Stimulated activated CD4-positive, alpha-beta T cell treated with anti-CD3 and anti-CD28 coated beads, Interleukin-1b, Interleukin-23, amount 100 ng/mL, for 4 hours (primary cell): ENCODE results near the gene ANXA11.

Experiments
- DNase-seq, 2 donors: peaks; one replicate each; pipeline ENCODE4 v3.0.0-alpha.2; 2020; ENCODE audit warnings: low read depth in 2 of 2

The ANXA11 gene

DNA sequence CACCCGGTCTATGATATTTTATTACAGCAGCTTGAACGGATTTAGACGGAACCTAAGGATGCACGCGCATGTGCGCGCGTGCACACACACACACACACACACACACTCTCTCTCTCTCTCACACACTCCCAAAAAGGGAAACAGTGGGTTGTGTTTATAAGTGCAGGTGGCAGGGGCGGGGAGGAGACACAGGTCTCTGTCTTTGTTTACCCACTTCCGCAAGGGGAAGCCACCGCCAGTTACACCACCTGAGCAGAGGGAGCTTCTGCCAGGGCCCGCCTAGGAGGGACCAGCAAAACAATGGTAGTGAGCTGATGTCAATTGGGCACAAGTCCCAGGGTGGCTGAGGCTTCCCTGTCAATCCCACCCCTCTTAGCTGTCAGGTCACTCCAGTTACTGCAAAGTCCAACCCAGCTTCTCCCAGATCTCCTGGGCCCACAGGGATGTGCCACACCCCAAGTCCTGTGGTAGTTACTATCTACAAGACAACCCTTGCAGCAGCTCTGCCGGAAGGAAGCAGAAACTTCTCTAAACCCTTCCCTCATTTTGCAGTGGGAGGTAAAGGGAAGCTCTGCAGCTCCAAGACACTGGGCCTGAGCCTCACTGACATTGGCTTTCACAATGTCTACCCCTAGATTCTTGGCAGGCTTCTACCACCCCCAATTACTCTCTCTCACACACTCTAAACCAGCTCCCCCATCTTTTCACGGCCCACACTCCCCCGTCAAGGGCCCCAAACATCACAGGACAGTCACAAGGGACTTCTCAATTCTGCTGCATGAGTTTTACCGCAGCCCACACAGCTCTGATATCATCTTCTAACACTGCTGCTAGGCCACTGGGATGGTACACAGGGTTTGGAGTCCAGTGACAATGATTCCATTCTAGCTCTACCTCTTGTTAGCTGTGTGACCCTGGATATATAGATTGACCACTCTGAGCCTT is 17.6 kb downstream of the ANXA11 start:
- peak; percentile 25 to 49 for DNase-seq

DNA sequence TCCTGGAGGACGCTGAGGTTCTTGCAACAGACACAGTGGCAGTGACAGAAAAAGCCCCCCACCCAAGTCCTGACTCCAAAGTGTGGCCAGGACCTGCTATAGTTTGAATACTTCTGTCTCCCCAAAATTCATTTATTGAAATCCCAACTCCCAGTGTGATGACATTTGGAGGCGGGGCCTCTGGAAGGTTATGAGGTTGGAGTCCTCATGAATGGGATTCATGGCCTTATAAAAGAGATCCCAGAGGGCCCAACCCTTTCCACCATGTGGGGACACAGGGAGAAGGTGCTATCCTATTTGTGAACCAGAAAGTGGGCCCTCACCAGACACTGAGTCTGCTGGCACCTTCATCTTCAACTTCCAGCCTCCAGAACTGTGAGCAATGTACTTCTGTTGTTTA is 18.3 kb downstream of the ANXA11 start:
- DNase-seq: no peak

DNA sequence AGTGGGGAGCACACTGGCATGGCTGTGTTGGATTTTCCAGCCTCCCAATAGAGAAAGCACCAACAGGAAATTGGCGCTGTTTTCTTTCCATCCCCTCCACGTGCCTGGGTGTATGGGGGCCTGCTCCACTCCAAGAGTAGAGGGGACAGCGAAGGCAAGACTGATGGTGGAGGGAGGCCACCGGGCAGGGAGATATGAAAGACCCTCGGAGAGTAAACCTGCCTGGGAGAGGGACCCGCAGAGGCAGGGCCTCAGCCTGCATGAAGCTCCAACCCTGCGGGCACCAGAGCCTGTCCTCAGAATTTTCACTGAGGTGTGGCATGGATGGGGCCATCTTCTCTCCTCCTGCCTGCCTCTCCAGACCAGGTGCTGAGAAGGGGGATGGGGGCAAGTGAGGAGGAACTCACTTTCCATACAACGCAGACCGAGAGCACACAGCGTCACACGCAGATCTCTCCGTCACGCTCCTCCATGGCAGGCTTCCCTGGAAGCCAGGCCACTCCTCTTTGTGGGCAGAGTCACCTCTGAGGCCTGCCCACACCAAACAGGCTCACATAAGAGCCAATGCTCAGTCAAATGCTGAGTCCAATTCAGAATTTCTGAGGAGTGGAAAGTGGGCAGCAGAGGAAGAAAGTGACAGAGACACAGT is 18.8 kb downstream of the ANXA11 start:
- DNase-seq: peak in 1 of 2 donors; percentile 19

DNA sequence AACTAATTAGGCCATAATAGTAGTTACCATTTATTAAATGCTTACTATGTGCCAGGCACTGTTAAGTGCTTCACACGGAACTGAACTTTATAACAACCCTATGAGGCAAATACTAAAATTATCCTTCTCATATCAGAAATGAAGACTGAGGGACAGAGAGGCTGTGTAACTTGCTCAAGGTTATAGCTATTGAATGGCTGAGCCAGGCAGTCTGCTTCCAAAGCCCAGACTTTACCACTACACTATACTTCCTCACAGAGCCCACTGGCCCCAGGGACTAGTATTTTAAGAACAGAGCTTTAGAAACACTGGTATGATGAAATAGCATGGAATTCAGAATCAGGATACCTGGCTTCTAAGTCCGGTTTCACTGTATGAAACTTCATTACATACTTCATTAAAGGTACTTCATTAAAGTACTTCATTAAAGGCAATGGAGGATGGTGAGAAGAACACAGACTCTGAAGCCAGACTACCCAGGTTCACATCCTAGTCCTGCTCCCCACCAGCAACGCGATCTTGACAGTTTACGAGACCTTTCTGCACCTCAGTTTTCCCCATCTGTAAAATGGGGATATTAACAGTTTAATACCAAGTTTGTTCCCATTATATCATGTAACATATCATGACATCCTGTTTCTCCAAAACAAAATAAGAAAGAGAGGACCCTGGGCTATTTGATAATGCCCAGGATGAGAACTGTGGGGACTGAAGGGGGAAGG is 19.6 kb downstream of the ANXA11 start:
- DNase-seq: no peak

DNA sequence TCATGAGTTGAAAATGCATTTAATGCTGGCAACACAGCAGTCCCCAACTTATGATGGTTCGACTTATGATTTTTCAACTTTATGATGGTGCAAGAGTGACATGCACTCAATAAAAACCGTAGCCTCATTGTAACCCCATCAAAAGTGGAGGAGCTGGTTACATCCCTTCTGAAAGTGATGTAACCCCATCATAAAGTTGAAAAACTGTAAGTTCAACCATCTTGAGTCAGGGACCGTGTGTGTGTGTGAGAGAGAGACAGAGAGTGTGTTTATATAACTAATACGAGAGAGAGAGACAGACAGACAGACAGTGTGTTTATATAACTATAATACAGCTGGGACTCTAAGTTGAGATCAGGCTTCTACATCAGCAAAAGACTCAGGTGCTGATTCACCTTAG is 21.0 kb downstream of the ANXA11 start:
- no peak for DNase-seq

DNA sequence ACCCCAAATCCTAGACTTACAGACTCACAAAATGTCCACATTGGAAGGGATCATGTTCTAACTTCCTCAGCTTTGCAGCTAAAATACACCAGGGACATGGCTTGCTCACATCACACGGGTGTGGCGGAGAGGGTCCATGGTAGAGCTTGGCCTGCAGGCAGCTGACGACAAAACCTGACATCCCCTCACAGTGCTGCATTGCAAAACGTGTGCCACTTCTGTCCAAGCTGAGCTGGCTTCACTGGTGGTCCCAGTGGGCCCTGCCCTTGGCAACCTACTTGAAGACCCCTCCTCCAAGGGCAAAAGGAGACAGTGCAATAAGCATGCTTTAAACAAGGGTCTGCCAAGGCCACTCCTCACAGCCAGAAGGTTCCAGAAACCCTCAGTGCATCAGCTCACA is 21.9 kb downstream of the ANXA11 start:
- DNase-seq: no peak

DNA sequence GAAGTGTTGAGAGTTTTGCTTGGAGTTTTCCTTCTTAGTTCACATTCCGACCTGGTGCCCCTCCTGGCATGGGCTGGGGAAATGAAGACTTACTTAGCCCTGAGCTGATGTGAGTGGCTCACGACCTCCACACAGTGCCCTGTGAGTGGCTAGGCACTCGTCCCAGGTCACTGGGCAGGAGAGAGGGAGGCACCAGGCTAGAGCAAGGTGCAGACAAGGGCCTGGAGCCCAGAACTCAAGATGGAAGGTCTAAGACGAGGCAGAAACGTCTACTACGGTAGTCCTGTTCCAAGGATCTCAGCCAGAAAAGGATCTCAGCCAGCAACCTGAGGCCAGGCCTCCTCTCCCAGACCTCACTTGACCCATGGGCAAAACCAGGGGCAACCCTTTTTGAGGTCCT is 22.4 kb downstream of the ANXA11 start:
- no peak for DNase-seq

DNA sequence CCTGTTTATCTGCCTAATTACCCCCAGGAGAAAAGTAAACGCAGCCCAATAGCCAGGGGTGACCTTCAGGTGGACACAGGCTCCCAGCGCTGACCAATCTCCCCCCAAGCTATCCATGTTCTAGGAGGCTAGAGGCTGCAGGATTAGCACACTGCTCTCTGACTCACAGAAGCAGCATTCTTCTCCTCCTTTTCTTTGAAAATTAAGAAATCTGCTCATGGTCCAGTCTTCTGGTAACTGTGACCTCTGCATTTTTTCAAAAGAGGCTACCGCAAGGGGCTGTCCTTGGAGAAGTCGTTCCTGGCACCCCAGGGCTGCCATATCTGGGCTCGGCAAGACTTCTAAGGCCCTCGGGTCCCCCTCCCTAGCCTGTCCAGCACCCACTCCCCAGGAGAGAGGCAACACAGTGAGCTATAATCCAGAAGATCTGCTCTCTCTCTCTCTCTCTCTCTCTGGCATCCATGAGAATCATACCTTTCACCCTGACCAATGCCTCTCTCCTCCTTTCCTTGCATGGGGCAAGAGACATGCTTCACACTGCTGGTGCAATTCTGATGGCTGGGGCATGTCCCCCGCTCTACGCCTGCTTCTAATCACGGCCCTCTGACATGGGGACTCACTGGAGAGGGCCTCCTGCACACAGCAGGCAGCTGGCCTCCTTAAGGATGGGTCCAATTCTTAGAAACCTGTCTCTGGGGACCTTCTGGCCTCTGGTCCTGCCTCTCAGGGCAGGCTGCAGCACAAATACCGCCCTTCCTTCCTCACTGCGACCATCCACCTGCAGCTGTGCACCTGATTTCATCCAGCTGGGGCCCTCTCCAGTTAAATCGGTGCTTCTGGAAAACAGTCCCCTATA is 27.3 kb downstream of the ANXA11 start:
- no peak for DNase-seq

DNA sequence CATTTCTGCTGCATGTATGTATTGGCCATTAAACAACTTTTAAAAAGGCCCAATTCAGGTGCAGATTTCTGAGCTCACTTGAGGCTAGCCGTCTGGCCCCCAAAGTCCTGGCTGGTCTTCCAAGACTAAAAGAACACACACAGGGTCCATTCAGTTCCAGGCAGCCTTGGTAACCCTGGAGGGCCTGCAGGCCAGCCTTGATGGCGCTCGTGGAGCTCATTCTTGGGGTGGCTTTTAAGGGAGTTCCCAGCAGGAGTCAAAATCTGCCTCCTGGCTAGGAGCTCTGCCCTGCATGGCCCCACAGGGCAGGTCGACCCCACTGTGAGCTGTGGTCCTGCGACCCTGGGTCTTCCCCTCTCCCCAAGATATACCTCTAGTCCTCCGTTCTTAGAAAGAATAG is 28.8 kb downstream of the ANXA11 start:
- DNase-seq: no peak

DNA sequence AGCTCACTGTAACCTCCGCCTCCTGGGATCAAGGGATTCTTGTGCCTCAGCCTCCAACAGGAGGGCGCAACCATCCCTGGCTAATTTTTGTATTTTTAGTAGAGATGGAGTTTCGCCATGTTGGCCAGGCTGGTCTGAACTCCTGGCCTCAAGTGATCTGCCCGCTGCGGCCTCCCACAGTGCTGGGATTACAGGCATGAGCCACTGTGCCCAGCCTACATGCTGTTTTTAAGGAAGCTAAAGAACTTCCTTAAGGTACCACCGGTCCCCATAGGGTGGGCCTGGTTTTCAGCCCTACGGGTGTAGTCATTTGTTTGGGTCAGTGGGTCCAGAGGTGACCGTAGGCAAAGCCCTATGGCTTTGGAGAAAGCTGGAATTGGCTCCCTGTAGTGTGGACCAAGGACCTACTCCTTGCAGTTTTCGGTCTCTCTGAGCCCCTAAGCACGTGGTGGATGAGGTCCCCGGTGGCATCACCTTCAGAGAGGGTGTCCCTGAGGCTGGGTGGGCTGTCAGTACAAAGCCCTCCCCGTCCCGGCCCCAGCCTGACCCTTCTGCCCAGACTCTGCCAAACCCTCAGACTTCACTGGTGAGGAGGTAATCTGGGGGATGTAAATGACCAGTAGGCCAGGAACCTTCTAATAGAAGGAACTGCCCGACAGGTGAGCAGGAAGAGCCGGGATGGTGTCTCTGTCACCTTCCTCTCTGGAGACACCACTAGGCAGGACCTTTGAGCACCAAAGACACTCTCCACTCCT is 30.5 kb downstream of the ANXA11 start:
- no peak for DNase-seq

DNA sequence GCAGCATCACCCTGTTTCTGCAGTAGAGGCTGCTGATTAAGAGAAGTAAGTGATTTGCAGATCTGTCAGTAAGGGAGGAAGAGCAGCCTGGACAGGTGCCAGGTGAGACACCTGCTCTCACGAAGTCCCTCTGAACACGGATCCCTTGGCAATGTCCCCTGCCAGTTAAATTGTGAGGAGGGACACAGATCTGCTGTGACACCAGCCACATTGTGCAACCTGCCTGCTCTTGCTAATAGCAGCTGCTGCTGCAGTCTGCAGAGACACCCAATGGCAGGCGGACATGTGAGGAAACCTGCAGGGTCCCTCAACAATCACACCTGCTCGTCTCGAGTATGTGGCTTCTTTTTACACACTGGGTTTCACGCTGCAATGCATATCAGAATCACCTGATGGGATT is 31.9 kb downstream of the ANXA11 start:
- no peak for DNase-seq

DNA sequence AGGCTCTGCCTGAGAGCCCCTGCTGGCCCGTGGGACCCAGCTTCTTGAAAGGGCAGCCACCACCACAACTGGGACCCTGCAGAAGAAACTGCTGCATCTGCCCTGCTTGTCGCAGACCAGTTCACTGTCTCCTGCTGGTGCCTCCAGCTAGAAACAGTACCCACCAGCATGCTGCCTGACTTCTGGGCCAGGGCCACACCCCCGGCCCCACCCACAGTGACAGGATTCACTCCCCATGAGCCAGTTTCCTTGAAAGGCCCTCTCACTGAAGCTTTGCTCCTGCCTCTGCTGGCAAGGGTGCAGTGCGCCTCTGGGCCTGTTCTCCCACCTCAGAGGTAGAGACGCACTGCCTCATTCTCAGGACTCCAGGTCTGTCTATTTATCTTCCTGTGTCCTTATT is 32.4 kb downstream of the ANXA11 start:
- DNase-seq: no peak

DNA sequence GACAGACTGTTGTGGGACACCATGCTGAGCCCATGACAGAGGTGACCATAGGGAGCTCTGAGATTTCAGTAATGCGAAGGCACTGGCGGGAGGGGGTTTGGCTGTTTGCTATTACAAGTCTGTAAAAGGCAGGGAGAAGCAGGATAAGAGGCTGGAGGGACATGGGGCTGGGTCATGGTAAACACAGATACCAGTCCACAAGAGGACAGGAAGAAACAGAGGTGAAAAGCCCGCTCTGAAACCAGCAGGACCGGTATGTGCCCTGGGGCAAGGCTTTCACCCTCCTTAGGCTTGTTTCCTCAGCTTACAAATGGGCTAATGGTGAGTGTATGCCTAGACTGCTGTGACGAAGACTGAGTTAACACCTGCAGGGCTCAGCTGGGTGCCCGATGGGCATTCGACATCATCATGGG is 34.1 kb downstream of the ANXA11 start:
- no peak for DNase-seq

DNA sequence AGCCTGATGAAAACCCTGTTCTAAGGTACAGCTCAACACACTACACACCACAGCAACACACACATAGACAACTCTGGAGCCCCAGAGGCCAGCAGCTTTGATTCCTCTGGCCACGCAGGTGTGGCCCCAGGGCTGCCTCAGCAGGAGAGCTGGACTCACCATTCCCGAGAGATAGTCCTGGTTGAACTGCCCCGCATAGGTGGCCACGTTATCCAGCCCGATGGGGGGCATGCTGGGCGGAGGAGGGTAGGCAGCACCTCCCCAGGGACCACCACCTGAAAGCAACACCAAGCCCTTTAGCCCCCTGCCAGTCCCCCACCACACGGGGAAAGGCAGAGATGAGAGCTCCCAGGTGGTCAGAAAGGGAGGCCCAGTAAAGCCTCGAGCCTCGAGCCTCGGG is 34.7 kb downstream of the ANXA11 start:
- DNase-seq: no peak

DNA sequence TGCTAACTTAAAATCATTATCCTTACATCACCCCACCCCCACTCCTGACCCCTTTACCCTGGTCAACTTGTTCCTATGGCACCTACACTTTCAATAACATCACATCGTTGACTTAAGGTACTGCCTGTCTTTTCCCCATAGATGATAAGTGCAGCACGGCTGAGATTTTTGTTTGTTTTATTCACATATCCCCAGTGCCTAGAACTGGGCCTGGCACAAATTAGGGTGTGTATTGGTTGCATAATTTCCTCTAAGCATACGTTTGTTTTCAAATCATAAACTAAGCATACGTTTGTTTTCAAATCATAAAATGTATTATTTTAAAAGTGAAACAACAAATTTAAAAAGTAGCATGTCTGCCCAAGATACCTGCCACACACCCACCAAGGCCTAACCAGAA is 35.3 kb downstream of the ANXA11 start:
- no peak for DNase-seq

DNA sequence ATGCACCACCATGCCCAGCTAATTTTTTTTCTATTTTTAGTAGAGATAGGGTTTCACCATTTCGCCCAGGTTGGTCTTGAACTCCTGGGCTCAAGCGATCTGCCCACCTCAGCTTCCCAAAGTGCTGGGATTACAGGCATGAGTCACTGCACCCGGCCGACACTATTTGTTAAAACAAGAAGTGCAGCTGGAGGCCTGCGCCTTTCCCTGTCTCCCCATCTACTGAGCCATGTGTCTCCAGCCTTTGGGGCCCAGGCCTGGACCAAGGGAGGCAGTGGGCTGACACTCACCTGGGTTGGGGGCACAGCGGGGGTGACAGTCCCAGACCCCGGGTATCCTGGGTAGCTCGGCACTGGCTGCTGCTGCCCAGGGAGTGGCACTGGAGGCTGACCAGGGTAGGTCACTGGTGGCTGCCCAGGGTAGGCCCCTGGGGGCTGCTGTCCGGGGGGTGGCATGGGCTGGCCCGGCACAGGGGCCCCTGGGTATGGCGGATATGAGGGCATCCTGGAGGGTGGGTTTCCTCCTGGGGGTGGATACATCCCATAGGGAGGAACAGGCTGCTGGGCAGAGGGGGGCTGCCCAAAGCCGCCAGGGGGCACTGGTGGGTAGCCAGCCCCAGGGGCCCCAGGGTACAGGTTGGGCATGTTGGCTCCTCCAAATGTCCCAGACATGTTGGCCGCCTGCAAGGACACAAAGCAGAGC is 36.5 kb downstream of the ANXA11 start:
- DNase-seq: no peak

DNA sequence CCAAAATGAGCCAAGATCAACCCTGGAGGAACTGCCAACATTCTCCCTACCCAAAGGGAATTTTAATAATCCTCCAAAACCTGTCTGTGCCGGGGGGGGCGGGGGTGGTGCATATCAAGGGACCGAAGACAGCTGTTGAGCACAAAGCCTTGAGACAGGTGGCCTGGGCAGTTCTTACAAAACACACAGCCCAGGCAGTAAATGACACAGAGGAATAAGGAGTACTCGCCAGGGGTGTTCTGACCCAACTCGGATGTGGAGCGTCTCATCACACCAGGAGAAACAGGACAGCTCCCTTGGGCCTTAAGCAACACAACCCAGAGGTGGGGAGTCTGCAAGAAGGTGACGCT is 37.2 kb downstream of the ANXA11 start:
- no peak for DNase-seq

DNA sequence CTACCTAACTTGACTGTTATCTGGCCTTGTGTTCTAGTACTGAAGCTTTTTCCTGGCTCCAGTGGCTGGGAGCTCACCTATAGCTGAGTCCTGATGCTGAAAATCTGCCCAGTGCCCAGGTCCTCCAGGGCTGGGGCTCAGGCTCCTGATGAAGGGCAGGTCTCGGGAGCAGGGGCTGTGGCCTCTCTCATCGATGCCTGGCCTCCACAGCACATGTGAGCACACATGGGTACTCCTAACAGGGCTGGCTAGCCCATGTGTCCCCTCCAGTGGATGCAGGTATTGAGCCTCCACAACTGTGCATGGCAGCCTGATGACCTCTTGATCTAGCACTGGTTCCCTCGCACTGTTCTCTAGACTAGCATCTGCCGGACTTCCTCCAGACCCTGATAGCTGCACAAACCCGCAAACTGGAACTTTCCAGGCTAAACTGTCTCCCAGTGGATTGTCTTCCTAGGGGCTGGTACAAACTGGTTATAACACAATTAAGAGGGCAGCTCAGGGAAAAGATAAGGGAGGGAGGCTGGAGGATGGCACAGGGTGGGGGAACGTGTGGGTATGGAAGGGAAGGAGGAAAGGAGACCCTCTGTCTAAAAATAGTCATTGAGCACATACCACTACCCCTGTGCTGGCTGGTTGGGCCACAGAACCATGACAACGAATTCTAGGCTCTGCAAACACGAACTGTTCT is 37.7 kb downstream of the ANXA11 start:
- no peak for DNase-seq

DNA sequence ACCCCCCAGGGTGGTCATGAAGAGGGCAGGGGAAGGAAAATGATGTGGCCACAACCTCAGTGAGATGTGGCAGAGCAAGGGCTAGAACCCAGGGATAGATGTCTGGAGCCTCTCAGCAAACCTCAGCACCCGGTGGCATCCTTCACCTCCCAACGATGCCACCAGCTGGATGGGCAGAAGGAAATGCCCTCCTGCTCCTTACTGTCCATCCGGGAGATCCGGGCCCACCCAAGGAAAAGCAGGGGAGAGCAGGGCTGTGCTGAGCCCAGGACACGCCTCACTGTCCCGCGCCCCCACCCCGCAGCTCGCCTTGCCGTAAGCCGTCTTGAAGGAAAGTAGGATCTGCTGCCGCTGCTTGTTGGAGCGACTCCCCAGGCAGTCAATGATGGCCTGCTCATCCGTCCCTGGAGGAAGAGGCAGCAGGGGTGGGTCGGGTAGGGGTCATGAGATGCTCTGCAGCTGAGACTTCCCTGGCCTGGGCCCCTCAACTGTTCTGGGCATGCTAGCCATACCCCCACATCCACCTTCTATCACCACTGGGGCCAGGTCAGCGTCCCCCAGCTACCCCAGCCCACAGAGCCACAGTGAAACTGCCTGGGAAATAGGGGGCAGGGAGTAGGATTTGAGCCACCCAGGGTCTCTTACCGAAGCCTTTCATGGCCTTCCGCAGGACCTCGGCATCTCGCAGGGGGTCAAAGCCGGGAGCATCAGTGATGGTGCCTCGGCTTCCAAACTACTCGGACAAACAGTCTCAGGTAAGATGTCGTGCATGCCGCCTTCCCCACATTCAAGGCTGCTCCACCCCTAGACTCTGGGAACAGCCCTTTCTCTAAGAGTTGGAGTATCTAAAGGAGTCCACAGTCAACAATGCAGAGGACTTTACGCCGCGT is 38.5 kb downstream of the ANXA11 start:
- DNase-seq: no peak
